ENCODE measurements around the gene TBCE. TPM values are rescaled to one million over a fixed set of nuclear protein-coding genes. Genes with fewer than 3 reads are reported as not detected.

TBCE gene
- total and polyA plus RNA-seq, 2 donors (not counting 1 experiment from before 2014, with no cell fraction given) = 31.4 to 46.9 TPM

GRCh38 chr1:235331401-235331800 lies 35.8 kb upstream of the TBCE start:
- H3K4me2 ChIP-seq (ENCODE audit: extremely low read depth, insufficient read depth, low read length) = peak overlapping the region; percentile 97
- H3K36me3 ChIP-seq (ENCODE audit: control insufficient read depth, insufficient read depth, low read length) = no peaks in the 10 kb centered on the region
- H3K79me2 ChIP-seq (ENCODE audit: control insufficient read depth, insufficient read depth, low read length) = peaks cover 63% of the 10 kb centered on the region
- H3K27me3 ChIP-seq (ENCODE audit: control insufficient read depth, insufficient read depth, low read length) = no peaks in the 10 kb centered on the region
- H3K9me3 ChIP-seq (ENCODE audit: control insufficient read depth, insufficient read depth, low read depth, low read length) = no peaks in the 10 kb centered on the region
- no peak overlapping the region for H3K27ac ChIP-seq (ENCODE audit: insufficient read depth, low read length)
- H3K9ac ChIP-seq (ENCODE audit: insufficient read depth, low read length) = no peak overlapping the region
- no peak overlapping the region for H2AFZ ChIP-seq (ENCODE audit: low read length)
- peaks cover 3% of the 10 kb centered on the region for H3K4me1 ChIP-seq (ENCODE audit: control insufficient read depth, extremely low read depth, insufficient read depth, low read length)
- TF ChIP-seq CTCF (conservative IDR thresholded peaks at IDR 0.05 in 1 of 2, IDR thresholded peaks at IDR 0.05 in 1 of 2; ENCODE audit: low read depth in 1 of 2, low read length in 2 of 2) = no peak
- no peak for TF ChIP-seq EZH2 (IDR thresholded peaks at IDR 0.05; ENCODE audit: low read length, missing control alignments)
- no peaks in the 10 kb centered on the region for H4K20me1 ChIP-seq (ENCODE audit: control insufficient read depth, extremely low read depth, insufficient read depth, low read length)
- no peak for DNase-seq (ENCODE audit: low read depth in 2 of 2)
- peak overlapping the region; percentile 6 to 88 (median 58) for H3K4me3 ChIP-seq (replicated peaks in 1 of 4; ENCODE audit: control extremely low read depth in 1 of 4, insufficient read depth in 1 of 4, low read depth in 3 of 4, low read length in 4 of 4)

GRCh38 chr1:235336903-235337302 lies 30.3 kb upstream of the TBCE start:
- Histone ChIP-seq H3K79me2 (ENCODE audit: control insufficient read depth, insufficient read depth, low read length) (peaks cover 21% of the 10 kb centered on the region), H3K4me1 (ENCODE audit: control insufficient read depth, extremely low read depth, insufficient read depth, low read length) (no peaks in the 10 kb centered on the region), H3K27me3 (ENCODE audit: control insufficient read depth, insufficient read depth, low read length) (no peaks in the 10 kb centered on the region), H3K27ac (ENCODE audit: insufficient read depth, low read length) (peak overlapping the region; percentile 11), H3K4me2 (ENCODE audit: extremely low read depth, insufficient read depth, low read length) (peak overlapping the region; percentile 20), H4K20me1 (ENCODE audit: control insufficient read depth, extremely low read depth, insufficient read depth, low read length) (no peaks in the 10 kb centered on the region), H3K4me3 (replicated peaks in 1 of 4; ENCODE audit: control extremely low read depth in 1 of 4, insufficient read depth in 1 of 4, low read depth in 3 of 4, low read length in 4 of 4) (no peak overlapping the region), H3K36me3 (ENCODE audit: control insufficient read depth, insufficient read depth, low read length) (no peaks in the 10 kb centered on the region), H3K9ac (ENCODE audit: insufficient read depth, low read length) (no peak overlapping the region), H3K9me3 (ENCODE audit: control insufficient read depth, insufficient read depth, low read depth, low read length) (no peaks in the 10 kb centered on the region), H2AFZ (ENCODE audit: low read length) (no peak overlapping the region)
- DNase-seq (ENCODE audit: low read depth in 2 of 2) = peak in 1 of 2 donors; percentile 31
- no peak for TF ChIP-seq EZH2 (IDR thresholded peaks at IDR 0.05; ENCODE audit: low read length, missing control alignments)
- TF ChIP-seq CTCF (conservative IDR thresholded peaks at IDR 0.05 in 1 of 2, IDR thresholded peaks at IDR 0.05 in 1 of 2; ENCODE audit: low read depth in 1 of 2, low read length in 2 of 2) = no peak

GRCh38 chr1:235339746-235340145 lies 27.5 kb upstream of the TBCE start:
- TF ChIP-seq CTCF (conservative IDR thresholded peaks at IDR 0.05 in 1 of 2, IDR thresholded peaks at IDR 0.05 in 1 of 2; ENCODE audit: low read depth in 1 of 2, low read length in 2 of 2) (no peak), EZH2 (IDR thresholded peaks at IDR 0.05; ENCODE audit: low read length, missing control alignments) (no peak)
- H2AFZ ChIP-seq (ENCODE audit: low read length) = no peak overlapping the region

More at GRCh38 chr1:235339746-235340145, 27.5 kb upstream of the TBCE start:
- Histone ChIP-seq H3K4me2 (ENCODE audit: extremely low read depth, insufficient read depth, low read length) (no peak overlapping the region), H3K79me2 (ENCODE audit: control insufficient read depth, insufficient read depth, low read length) (no peaks in the 10 kb centered on the region), H3K4me3 (replicated peaks in 1 of 4; ENCODE audit: control extremely low read depth in 1 of 4, insufficient read depth in 1 of 4, low read depth in 3 of 4, low read length in 4 of 4) (no peak overlapping the region), H3K36me3 (ENCODE audit: control insufficient read depth, insufficient read depth, low read length) (no peaks in the 10 kb centered on the region), H3K27me3 (ENCODE audit: control insufficient read depth, insufficient read depth, low read length) (no peaks in the 10 kb centered on the region), H4K20me1 (ENCODE audit: control insufficient read depth, extremely low read depth, insufficient read depth, low read length) (no peaks in the 10 kb centered on the region), H3K9me3 (ENCODE audit: control insufficient read depth, insufficient read depth, low read depth, low read length) (no peaks in the 10 kb centered on the region), H3K9ac (ENCODE audit: insufficient read depth, low read length) (no peak overlapping the region), H3K4me1 (ENCODE audit: control insufficient read depth, extremely low read depth, insufficient read depth, low read length) (no peaks in the 10 kb centered on the region), H3K27ac (ENCODE audit: insufficient read depth, low read length) (no peak overlapping the region)
- no peak for DNase-seq (ENCODE audit: low read depth in 2 of 2)
